Measurements from ENCODE around the gene PAPSS1. TPM values are rescaled to one million over a fixed set of nuclear protein-coding genes. Genes with fewer than 3 reads are reported as not detected.

Gene PAPSS1
- total and polyA plus RNA-seq, 10 of the 15 experiments (the other 5 are each of a cell fraction or from before 2014, with no cell fraction given): 22.6 to 73.0 (median 30.6) TPM

- no peak for TF ChIP-seq NFYA (IDR thresholded peaks at IDR 0.05; ENCODE audit: borderline replicate concordance, low read depth, low read length)
- no peak for TF ChIP-seq IRF4 (IDR thresholded peaks at IDR 0.05; ENCODE audit: low read depth, low read length)
- TF ChIP-seq MLLT1 (IDR thresholded peaks at IDR 0.05): no peak
- TF ChIP-seq MAX (IDR thresholded peaks at IDR 0.05; ENCODE audit: low read depth, low read length): no peak
- BruUV-seq (replicated peaks): no TSS peak
- in situ Hi-C loops (cut with MboI): no loop called here
- POLR2A ChIA-PET: no interaction called here
- Histone ChIP-seq H3K4me2 (ENCODE audit: control insufficient read depth, insufficient read depth) (no peak overlapping the region), H4K20me1 (ENCODE audit: control insufficient read depth, insufficient read depth) (no peaks in the 10 kb centered on the region), H3K27me3 (replicated peaks in 1 of 2; ENCODE audit: control insufficient read depth in 2 of 2, insufficient read depth in 2 of 2, low read length in 1 of 2) (no peaks in the 10 kb centered on the region), H3K79me2 (ENCODE audit: control insufficient read depth, insufficient read depth, low read length) (no peaks in the 10 kb centered on the region), H3K9me3 (replicated peaks; ENCODE audit: control insufficient read depth, insufficient read depth, low read length) (peaks cover 2% of the 10 kb centered on the region; the same call in 2 of the 3 replicates), H3K4me3 (no peak overlapping the region), H2AFZ (ENCODE audit: control insufficient read depth, low read depth, low read length) (no peak overlapping the region), H3K36me3 (ENCODE audit: control insufficient read depth in 2 of 2, insufficient read depth in 2 of 2, low read length in 1 of 2) (peaks cover 2 to 3% of the 10 kb centered on the region in 2 experiments; a peak in 3 of 4 replicates), H3K4me1 (ENCODE audit: control insufficient read depth, insufficient read depth, low read length) (no peaks in the 10 kb centered on the region), H3K9ac (ENCODE audit: control insufficient read depth, insufficient read depth, low read length) (no peak overlapping the region), H3K27ac (ENCODE audit: control insufficient read depth, insufficient read depth) (no peak overlapping the region)
- SMC1A ChIA-PET (ENCODE audit: uncharacterized antibody, unreplicated experiment): no interaction called here
- DNase-seq (ENCODE audit: low read depth, low spot score): no peak
- intact Hi-C loops (cut with micrococcal nuclease; ENCODE audit: unreplicated experiment): no loop called here
- no peak for FAIRE-seq
- ATAC-seq: no peak
- CTCF ChIA-PET: interaction anchor here (1.3 kb wide), 1 partner anchor 12 kb away, joined by 4 read pairs; no protein-coding TSS in a partner anchor
- RAD21 ChIA-PET (ENCODE audit: unreplicated experiment): no interaction called here
Observed at GRCh38 chr4:107650251-107650650, 69.8 kb downstream of the PAPSS1 start.

GRCh38 chr4:107648178-107648991 is 71.6 kb downstream of the PAPSS1 start:
- POLR2A ChIA-PET: no interaction called here
- WGBS (ENCODE audit: insufficient coverage, insufficient replicate concordance, low lambda C conversion rate, missing lambda C conversion rate): 97% methylated on average over 8 of the region's 8 CpGs
- SMC1A ChIA-PET (ENCODE audit: uncharacterized antibody, unreplicated experiment): no interaction called here

More at GRCh38 chr4:107648178-107648991, 71.6 kb downstream of the PAPSS1 start:
- H3K9ac ChIP-seq (ENCODE audit: control insufficient read depth, insufficient read depth, low read length): no peak overlapping the region
- no peak overlapping the region for H2AFZ ChIP-seq (ENCODE audit: control insufficient read depth, low read depth, low read length)
- no peak overlapping the region for H3K4me3 ChIP-seq
- ChIA-PET CTCF (no interaction called here), RAD21 (ENCODE audit: unreplicated experiment) (no interaction called here)
- H3K27me3 ChIP-seq (replicated peaks in 1 of 2; ENCODE audit: control insufficient read depth in 2 of 2, insufficient read depth in 2 of 2, low read length in 1 of 2): no peaks in the 10 kb centered on the region
- H3K36me3 ChIP-seq (ENCODE audit: control insufficient read depth in 2 of 2, insufficient read depth in 2 of 2, low read length in 1 of 2): peaks cover 4 to 9% of the 10 kb centered on the region in 2 experiments; a peak in 3 of 4 replicates
- no peaks in the 10 kb centered on the region for H4K20me1 ChIP-seq (ENCODE audit: control insufficient read depth, insufficient read depth)
- TF ChIP-seq NBN (IDR thresholded peaks at IDR 0.05): no peak
- no peak for TF ChIP-seq CBX3 (IDR thresholded peaks at IDR 0.05; ENCODE audit: borderline replicate concordance, low read depth)
- no peak for TF ChIP-seq POLR2AphosphoS5 (IDR thresholded peaks at IDR 0.05; ENCODE audit: low read length)
- no peak overlapping the region for H3K4me2 ChIP-seq (ENCODE audit: control insufficient read depth, insufficient read depth)
- H3K27ac ChIP-seq (ENCODE audit: control insufficient read depth, insufficient read depth): no peak overlapping the region
- in situ Hi-C loops (cut with MboI) (no loop called here), intact Hi-C loops (cut with micrococcal nuclease; ENCODE audit: unreplicated experiment) (no loop called here)
- peaks cover 2% of the 10 kb centered on the region; the same call in 2 of the 3 replicates for H3K9me3 ChIP-seq (replicated peaks; ENCODE audit: control insufficient read depth, insufficient read depth, low read length)
- FAIRE-seq: no peak
- no TSS peak for BruUV-seq (replicated peaks)
- H3K4me1 ChIP-seq (ENCODE audit: control insufficient read depth, insufficient read depth, low read length): no peaks in the 10 kb centered on the region
- no peak for DNase-seq (ENCODE audit: low read depth, low spot score)
- no peak for ATAC-seq
- no peaks in the 10 kb centered on the region for H3K79me2 ChIP-seq (ENCODE audit: control insufficient read depth, insufficient read depth, low read length)
